ENCODE results near the gene IQCH. TPM values are rescaled to one million over a fixed set of nuclear protein-coding genes. Genes with fewer than 3 reads are reported as not detected.
"Not testable (repeated sequence)": the region's sequence is repeated elsewhere in the genome, so short reads cannot be mapped to it uniquely, and the experiment has no call there.

Gene IQCH
- total RNA-seq, 1 experiment from 2014 or later: 2.4 TPM

DNA sequence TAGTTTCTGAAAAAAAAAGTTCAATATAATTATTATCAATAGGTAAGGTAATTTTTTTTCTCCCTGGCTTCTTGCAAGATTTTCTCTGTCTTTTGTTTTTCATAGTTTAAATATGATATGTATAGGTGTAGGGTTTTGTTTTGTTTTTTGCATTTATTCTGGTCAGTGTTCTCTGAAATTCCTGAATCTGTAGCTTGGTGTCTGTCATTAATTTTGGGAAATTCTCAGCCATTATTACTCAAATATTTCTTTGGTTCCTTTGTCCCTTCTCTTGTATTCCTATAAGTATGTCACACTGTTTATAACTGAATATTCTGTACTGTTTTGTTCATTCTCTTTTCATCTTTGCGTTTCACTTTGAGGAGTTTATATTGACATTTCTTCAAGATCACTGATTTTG is 22.1 kb downstream of the IQCH start:
- no peaks in the 10 kb centered on the region for H3K9me3 Mint-ChIP-seq (ENCODE audit: unreplicated experiment)
- intact Hi-C loops (cut with micrococcal nuclease; ENCODE audit: unreplicated experiment): no loop called here
- CTCF ChIA-PET: no interaction called here

DNA sequence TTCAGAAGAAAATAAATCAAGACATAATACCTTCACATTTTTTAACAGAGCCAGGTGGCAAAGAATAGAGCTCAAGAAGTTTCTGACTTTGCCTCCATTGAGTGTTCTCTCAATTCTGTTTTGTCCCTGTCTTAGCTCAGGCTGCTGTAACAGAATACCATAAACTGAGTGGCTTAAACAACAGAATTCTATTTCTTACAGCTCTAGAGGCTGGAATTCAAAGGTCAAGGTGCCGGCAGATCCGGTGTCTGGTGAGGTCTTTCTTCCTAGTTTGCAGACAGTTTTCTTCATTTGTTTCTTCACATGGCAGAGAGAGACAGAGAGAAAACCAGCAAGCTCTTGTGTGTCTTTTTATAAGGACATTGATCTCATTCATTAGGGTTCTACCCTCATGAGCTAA is 25.6 kb downstream of the IQCH start:
- H3K9me3 Mint-ChIP-seq (ENCODE audit: unreplicated experiment): no peaks in the 10 kb centered on the region
- H3K4me1 Mint-ChIP-seq (ENCODE audit: low read depth, unreplicated experiment): no peaks in the 10 kb centered on the region
- no peak for DNase-seq
- Histone ChIP-seq H3K36me3 (ENCODE audit: control insufficient read depth, insufficient read depth, low read length) (no peaks in the 10 kb centered on the region), H3K4me3 (ENCODE audit: low read depth, low read length) (no peak overlapping the region), H3K9me3 (no peaks in the 10 kb centered on the region), H3K27me3 (replicated peaks; ENCODE audit: control insufficient read depth, insufficient read depth, low read length) (no peaks in the 10 kb centered on the region), H3K4me1 (no peaks in the 10 kb centered on the region)
- TF ChIP-seq, protein P1, sequence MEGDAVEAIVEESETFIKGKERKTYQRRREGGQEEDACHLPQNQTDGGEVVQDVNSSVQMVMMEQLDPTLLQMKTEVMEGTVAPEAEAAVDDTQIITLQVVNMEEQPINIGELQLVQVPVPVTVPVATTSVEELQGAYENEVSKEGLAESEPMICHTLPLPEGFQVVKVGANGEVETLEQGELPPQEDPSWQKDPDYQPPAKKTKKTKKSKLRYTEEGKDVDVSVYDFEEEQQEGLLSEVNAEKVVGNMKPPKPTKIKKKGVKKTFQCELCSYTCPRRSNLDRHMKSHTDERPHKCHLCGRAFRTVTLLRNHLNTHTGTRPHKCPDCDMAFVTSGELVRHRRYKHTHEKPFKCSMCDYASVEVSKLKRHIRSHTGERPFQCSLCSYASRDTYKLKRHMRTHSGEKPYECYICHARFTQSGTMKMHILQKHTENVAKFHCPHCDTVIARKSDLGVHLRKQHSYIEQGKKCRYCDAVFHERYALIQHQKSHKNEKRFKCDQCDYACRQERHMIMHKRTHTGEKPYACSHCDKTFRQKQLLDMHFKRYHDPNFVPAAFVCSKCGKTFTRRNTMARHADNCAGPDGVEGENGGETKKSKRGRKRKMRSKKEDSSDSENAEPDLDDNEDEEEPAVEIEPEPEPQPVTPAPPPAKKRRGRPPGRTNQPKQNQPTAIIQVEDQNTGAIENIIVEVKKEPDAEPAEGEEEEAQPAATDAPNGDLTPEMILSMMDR (IDR thresholded peaks at IDR 0.05; ENCODE audit: insufficient read depth in 1 of 2, low read depth in 1 of 2, low read length in 1 of 2, severe bottlenecking in 1 of 2, unreplicated experiment in 1 of 2): no peak
- no TSS peak for BruUV-seq (replicated peaks)
- H3K4me3 Mint-ChIP-seq (ENCODE audit: unreplicated experiment): no peak overlapping the region
- POLR2A ChIA-PET: no interaction called here
- CTCF ChIA-PET: interaction anchor here (0.6 kb wide), 1 partner anchor 213 kb away, joined by 3 read pairs; no protein-coding TSS in a partner anchor
- no peak overlapping the region for H3K27ac Mint-ChIP-seq (ENCODE audit: unreplicated experiment)
- no peaks in the 10 kb centered on the region for H3K27me3 Mint-ChIP-seq (ENCODE audit: insufficient read depth, unreplicated experiment)
- intact Hi-C loops (cut with micrococcal nuclease; ENCODE audit: unreplicated experiment): no loop called here
- no peaks in the 10 kb centered on the region for H3K36me3 Mint-ChIP-seq (ENCODE audit: insufficient read depth, unreplicated experiment)

More for the DNA sequence above, 22.1 kb downstream of the IQCH start:
- Mint-ChIP-seq H3K4me1 (ENCODE audit: low read depth, unreplicated experiment) (no peaks in the 10 kb centered on the region), H3K27me3 (ENCODE audit: insufficient read depth, unreplicated experiment) (no peaks in the 10 kb centered on the region), H3K36me3 (ENCODE audit: insufficient read depth, unreplicated experiment) (no peaks in the 10 kb centered on the region), H3K4me3 (ENCODE audit: unreplicated experiment) (no peak overlapping the region), H3K27ac (ENCODE audit: unreplicated experiment) (no peak overlapping the region)
- no peaks in the 10 kb centered on the region for H3K27me3 ChIP-seq (replicated peaks; ENCODE audit: control insufficient read depth, insufficient read depth, low read length)
- TF ChIP-seq, protein P1 (IDR thresholded peaks at IDR 0.05; ENCODE audit: insufficient read depth in 1 of 2, low read depth in 1 of 2, low read length in 1 of 2, severe bottlenecking in 1 of 2, unreplicated experiment in 1 of 2): no peak
- H3K4me1 ChIP-seq: no peaks in the 10 kb centered on the region
- no peak for DNase-seq
- no TSS peak for BruUV-seq (replicated peaks)
- no peaks in the 10 kb centered on the region for H3K36me3 ChIP-seq (ENCODE audit: control insufficient read depth, insufficient read depth, low read length)
- POLR2A ChIA-PET: no interaction called here
- H3K9me3 ChIP-seq: no peaks in the 10 kb centered on the region
- no peak overlapping the region for H3K4me3 ChIP-seq (ENCODE audit: low read depth, low read length)

DNA sequence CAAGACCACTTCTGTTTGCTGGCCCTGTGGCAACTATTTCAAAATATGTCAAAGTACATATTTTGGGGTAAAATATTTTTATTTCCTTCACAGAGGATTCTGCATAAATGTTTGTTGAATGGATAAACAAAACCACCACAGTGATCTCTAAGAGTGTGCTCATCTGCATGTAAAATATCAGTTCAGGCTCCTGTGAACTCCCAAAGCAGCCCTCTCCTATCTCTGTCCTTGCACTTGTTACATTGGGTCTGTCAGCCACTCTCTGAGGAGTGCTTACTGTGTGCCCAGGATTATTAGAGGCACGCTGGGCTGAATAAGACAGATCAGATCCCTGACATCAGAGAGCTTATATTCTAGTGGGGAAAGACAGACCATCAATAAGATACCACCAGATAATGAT is 27.1 kb downstream of the IQCH start:
- peaks cover 7% of the 10 kb centered on the region; the same call in 1 of the 2 replicates for H3K9me3 ChIP-seq
- no peak overlapping the region for H3K4me3 ChIP-seq (ENCODE audit: low read depth, low read length)
- no TSS peak for BruUV-seq (replicated peaks)
- no peaks in the 10 kb centered on the region for H3K4me1 ChIP-seq
- TF ChIP-seq, protein P1 (IDR thresholded peaks at IDR 0.05; ENCODE audit: insufficient read depth in 1 of 2, low read depth in 1 of 2, low read length in 1 of 2, severe bottlenecking in 1 of 2, unreplicated experiment in 1 of 2): no peak
- H3K36me3 ChIP-seq (ENCODE audit: control insufficient read depth, insufficient read depth, low read length): no peaks in the 10 kb centered on the region
- H3K9me3 Mint-ChIP-seq (ENCODE audit: unreplicated experiment): no peaks in the 10 kb centered on the region
- no peaks in the 10 kb centered on the region for H3K36me3 Mint-ChIP-seq (ENCODE audit: insufficient read depth, unreplicated experiment)
- ChIA-PET POLR2A (no interaction called here), CTCF (interaction anchor here (0.6 kb wide), 1 partner anchor 41 kb away, joined by 4 read pairs; no protein-coding TSS in a partner anchor)
- no peaks in the 10 kb centered on the region for H3K27me3 Mint-ChIP-seq (ENCODE audit: insufficient read depth, unreplicated experiment)
- DNase-seq: no peak
- H3K27ac Mint-ChIP-seq (ENCODE audit: unreplicated experiment): no peak overlapping the region
- intact Hi-C loops (cut with micrococcal nuclease; ENCODE audit: unreplicated experiment): no loop called here
- H3K4me1 Mint-ChIP-seq (ENCODE audit: low read depth, unreplicated experiment): no peaks in the 10 kb centered on the region
- no peaks in the 10 kb centered on the region for H3K27me3 ChIP-seq (replicated peaks; ENCODE audit: control insufficient read depth, insufficient read depth, low read length)
- H3K4me3 Mint-ChIP-seq (ENCODE audit: unreplicated experiment): no peak overlapping the region

DNA sequence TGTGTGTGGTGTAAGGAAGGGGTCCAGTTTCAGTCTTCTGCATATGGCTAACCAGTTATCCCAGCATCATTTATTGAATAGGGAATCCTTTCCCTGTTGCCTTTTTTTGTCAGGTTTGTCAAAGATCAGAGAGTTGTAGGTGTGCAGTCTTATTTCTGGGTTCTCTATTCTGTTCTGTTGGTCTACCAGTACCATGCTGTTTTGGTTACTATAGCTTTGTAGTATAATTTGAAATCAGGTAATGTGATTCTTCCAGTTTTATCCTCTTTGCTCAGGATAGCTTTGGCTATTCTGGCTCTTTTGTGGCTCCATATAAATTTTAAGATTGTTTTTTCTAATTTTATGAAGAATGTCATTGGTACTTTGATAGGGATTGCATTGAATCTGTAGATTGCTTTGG is 31.0 kb downstream of the IQCH start:
- POLR2A ChIA-PET; H3K4me1 ChIP-seq; H3K27me3 ChIP-seq (replicated peaks; ENCODE audit: control insufficient read depth, insufficient read depth, low read length); H3K9me3 Mint-ChIP-seq (ENCODE audit: unreplicated experiment); H3K4me3 Mint-ChIP-seq (ENCODE audit: unreplicated experiment); DNase-seq; H3K9me3 ChIP-seq; BruUV-seq (replicated peaks); H3K4me3 ChIP-seq (ENCODE audit: low read depth, low read length); H3K36me3 Mint-ChIP-seq (ENCODE audit: insufficient read depth, unreplicated experiment); H3K4me1 Mint-ChIP-seq (ENCODE audit: low read depth, unreplicated experiment); H3K36me3 ChIP-seq (ENCODE audit: control insufficient read depth, insufficient read depth, low read length); intact Hi-C loops (cut with micrococcal nuclease; ENCODE audit: unreplicated experiment); H3K27me3 Mint-ChIP-seq (ENCODE audit: insufficient read depth, unreplicated experiment); H3K27ac Mint-ChIP-seq (ENCODE audit: unreplicated experiment): not testable (repeated sequence)
- CTCF ChIA-PET: interaction anchor here (0.6 kb wide), 1 partner anchor 1153 kb away, joined by 3 read pairs; no protein-coding TSS in a partner anchor

DNA sequence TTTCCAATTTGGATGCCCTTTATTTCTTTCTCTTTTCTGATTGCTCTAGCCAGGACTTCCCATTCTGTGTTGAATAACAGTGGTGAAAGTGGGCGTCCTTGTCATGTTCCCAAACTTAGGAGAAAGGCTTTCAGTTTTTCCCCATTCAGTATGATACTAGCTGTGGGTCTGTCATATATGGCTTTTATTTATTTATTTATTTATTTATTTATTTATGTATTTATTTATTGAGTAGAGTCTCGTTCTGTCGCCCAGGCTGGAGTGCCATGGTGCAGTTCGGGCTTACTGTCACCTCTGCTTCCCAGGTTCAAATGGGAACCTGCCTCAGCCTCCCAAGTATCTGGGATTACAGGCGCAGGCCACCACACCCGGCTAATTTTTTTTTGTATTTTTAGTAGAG is 31.8 kb downstream of the IQCH start:
- H3K9me3 ChIP-seq; H3K9me3 Mint-ChIP-seq (ENCODE audit: unreplicated experiment); DNase-seq; H3K36me3 ChIP-seq (ENCODE audit: control insufficient read depth, insufficient read depth, low read length); H3K27ac Mint-ChIP-seq (ENCODE audit: unreplicated experiment); H3K27me3 ChIP-seq (replicated peaks; ENCODE audit: control insufficient read depth, insufficient read depth, low read length); intact Hi-C loops (cut with micrococcal nuclease; ENCODE audit: unreplicated experiment); H3K36me3 Mint-ChIP-seq (ENCODE audit: insufficient read depth, unreplicated experiment); H3K4me3 Mint-ChIP-seq (ENCODE audit: unreplicated experiment); H3K4me1 ChIP-seq; H3K27me3 Mint-ChIP-seq (ENCODE audit: insufficient read depth, unreplicated experiment); CTCF ChIA-PET; H3K4me3 ChIP-seq (ENCODE audit: low read depth, low read length); POLR2A ChIA-PET; BruUV-seq (replicated peaks); H3K4me1 Mint-ChIP-seq (ENCODE audit: low read depth, unreplicated experiment): not testable (repeated sequence)
